H1 (cell line): ENCODE results near the gene FGGY. TPM values are rescaled to one million over a fixed set of nuclear protein-coding genes. Genes with fewer than 3 reads are reported as not detected.

Experiments
- ATF3 ChIP-seq: IDR thresholded peaks from 2 replicates; pipeline ENCODE4 v1.6.1; 2011; ENCODE audit warnings: low read depth, mild to moderate bottlenecking, low read length; ENCODE audit not compliant: insufficient read depth
- CREB1 ChIP-seq: IDR thresholded peaks from 2 replicates; pipeline ENCODE4 v1.6.1; 2012; ENCODE audit warnings: inconsistent platforms
- CTBP2 ChIP-seq: IDR thresholded peaks from 2 replicates; pipeline ENCODE4 v1.7.0; 2011; ENCODE audit warnings: borderline replicate concordance, mild to moderate bottlenecking, moderate library complexity, mixed read lengths, low read length; ENCODE audit not compliant: insufficient read depth, insufficient read length
- FOSL1 ChIP-seq: IDR thresholded peaks from 2 replicates; pipeline ENCODE4 v1.6.1; 2011; ENCODE audit warnings: mild to moderate bottlenecking, low read depth, low read length, moderate library complexity; ENCODE audit not compliant: insufficient read depth
- KDM1A ChIP-seq: fragments of 200-600, 300-600 bp; sonication (generic); IDR thresholded peaks from 2 replicates; pipeline ENCODE4 v1.7.1; 2016; ENCODE audit warnings: mild to moderate bottlenecking, low read length, borderline replicate concordance
- SRF ChIP-seq: IDR thresholded peaks from 2 replicates; pipeline ENCODE4 v1.6.1; 2011; ENCODE audit warnings: mild to moderate bottlenecking, low read depth, low read length, moderate library complexity
- polyA plus RNA-seq, 7 experiments: library from polyadenylated mRNA; depleted of rRNA in 3 of 7; stranded (reverse) in 5 of 7; unstranded in 2 of 7; fragments of >200 nt in 5 of 7; fragments of 200-250 nt in 2 of 7; gene quantifications; 1 replicate in 5 of 7; 2 replicates in 1 of 7; 4 replicates in 1 of 7; pipeline versions ENCODE4 v1.2.1 to v1.2.3, GENCODE V29; 2011 to 2013; ENCODE audit warnings: missing spikeins in 2 of 7, mixed read lengths in 2 of 7
- total RNA-seq: library from RNA; stranded (reverse); fragmentation: NEBNext Ultra II Directional; extraction: Animal tissue kit (Norgen Biotek cat#: 25700); gene quantifications from 2 replicates; pipeline ENCODE4 v1.2.1, GENCODE V29; 2021
- TF ChIP-seq, protein P1 (sequence below): fragments of 300-600 bp; sonication (generic); IDR thresholded peaks from 2 replicates; pipeline ENCODE4 v1.7.1; 2012; ENCODE audit warnings: low read length, moderate library complexity, mild to moderate bottlenecking, inconsistent platforms; ENCODE audit not compliant: insufficient replicate concordance

Gene FGGY
- total and polyA plus RNA-seq, 2 of the 8 experiments (the other 6 are each of a cell fraction or from before 2014, with no cell fraction given), result 10.3 to 12.5 TPM

GRCh38 chr1:59296358-59297256, at the start of gene FGGY (continued):
- TF ChIP-seq, protein P1, sequence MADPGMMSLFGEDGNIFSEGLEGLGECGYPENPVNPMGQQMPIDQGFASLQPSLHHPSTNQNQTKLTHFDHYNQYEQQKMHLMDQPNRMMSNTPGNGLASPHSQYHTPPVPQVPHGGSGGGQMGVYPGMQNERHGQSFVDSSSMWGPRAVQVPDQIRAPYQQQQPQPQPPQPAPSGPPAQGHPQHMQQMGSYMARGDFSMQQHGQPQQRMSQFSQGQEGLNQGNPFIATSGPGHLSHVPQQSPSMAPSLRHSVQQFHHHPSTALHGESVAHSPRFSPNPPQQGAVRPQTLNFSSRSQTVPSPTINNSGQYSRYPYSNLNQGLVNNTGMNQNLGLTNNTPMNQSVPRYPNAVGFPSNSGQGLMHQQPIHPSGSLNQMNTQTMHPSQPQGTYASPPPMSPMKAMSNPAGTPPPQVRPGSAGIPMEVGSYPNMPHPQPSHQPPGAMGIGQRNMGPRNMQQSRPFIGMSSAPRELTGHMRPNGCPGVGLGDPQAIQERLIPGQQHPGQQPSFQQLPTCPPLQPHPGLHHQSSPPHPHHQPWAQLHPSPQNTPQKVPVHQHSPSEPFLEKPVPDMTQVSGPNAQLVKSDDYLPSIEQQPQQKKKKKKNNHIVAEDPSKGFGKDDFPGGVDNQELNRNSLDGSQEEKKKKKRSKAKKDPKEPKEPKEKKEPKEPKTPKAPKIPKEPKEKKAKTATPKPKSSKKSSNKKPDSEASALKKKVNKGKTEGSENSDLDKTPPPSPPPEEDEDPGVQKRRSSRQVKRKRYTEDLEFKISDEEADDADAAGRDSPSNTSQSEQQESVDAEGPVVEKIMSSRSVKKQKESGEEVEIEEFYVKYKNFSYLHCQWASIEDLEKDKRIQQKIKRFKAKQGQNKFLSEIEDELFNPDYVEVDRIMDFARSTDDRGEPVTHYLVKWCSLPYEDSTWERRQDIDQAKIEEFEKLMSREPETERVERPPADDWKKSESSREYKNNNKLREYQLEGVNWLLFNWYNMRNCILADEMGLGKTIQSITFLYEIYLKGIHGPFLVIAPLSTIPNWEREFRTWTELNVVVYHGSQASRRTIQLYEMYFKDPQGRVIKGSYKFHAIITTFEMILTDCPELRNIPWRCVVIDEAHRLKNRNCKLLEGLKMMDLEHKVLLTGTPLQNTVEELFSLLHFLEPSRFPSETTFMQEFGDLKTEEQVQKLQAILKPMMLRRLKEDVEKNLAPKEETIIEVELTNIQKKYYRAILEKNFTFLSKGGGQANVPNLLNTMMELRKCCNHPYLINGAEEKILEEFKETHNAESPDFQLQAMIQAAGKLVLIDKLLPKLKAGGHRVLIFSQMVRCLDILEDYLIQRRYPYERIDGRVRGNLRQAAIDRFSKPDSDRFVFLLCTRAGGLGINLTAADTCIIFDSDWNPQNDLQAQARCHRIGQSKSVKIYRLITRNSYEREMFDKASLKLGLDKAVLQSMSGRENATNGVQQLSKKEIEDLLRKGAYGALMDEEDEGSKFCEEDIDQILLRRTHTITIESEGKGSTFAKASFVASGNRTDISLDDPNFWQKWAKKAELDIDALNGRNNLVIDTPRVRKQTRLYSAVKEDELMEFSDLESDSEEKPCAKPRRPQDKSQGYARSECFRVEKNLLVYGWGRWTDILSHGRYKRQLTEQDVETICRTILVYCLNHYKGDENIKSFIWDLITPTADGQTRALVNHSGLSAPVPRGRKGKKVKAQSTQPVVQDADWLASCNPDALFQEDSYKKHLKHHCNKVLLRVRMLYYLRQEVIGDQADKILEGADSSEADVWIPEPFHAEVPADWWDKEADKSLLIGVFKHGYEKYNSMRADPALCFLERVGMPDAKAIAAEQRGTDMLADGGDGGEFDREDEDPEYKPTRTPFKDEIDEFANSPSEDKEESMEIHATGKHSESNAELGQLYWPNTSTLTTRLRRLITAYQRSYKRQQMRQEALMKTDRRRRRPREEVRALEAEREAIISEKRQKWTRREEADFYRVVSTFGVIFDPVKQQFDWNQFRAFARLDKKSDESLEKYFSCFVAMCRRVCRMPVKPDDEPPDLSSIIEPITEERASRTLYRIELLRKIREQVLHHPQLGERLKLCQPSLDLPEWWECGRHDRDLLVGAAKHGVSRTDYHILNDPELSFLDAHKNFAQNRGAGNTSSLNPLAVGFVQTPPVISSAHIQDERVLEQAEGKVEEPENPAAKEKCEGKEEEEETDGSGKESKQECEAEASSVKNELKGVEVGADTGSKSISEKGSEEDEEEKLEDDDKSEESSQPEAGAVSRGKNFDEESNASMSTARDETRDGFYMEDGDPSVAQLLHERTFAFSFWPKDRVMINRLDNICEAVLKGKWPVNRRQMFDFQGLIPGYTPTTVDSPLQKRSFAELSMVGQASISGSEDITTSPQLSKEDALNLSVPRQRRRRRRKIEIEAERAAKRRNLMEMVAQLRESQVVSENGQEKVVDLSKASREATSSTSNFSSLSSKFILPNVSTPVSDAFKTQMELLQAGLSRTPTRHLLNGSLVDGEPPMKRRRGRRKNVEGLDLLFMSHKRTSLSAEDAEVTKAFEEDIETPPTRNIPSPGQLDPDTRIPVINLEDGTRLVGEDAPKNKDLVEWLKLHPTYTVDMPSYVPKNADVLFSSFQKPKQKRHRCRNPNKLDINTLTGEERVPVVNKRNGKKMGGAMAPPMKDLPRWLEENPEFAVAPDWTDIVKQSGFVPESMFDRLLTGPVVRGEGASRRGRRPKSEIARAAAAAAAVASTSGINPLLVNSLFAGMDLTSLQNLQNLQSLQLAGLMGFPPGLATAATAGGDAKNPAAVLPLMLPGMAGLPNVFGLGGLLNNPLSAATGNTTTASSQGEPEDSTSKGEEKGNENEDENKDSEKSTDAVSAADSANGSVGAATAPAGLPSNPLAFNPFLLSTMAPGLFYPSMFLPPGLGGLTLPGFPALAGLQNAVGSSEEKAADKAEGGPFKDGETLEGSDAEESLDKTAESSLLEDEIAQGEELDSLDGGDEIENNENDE, result no peak
- TF ChIP-seq SRF (no peak), ATF3 (no peak), CTBP2 (no peak), KDM1A (no peak), FOSL1 (no peak), CREB1 (0 out of 2 replicates have a peak, but pooled peaks have one; percentile 8)
